ENCODE results near the gene CLASRP. TPM values are rescaled to one million over a fixed set of nuclear protein-coding genes. Genes with fewer than 3 reads are reported as not detected.

The CLASRP gene
- total and polyA plus RNA-seq, 9 of the 15 experiments (the other 6 are each of a cell fraction or from before 2014, with no cell fraction given), result 0.94 to 86.3 (median 44.0) TPM

- TF ChIP-seq ZNF830 (CRISPR knock-in tag; IDR thresholded peaks at IDR 0.05) (no peak), IRF9 (tag; IDR thresholded peaks at IDR 0.05) (no peak), RAD21 (CRISPR knock-in tag; conservative IDR thresholded peaks at IDR 0.05 in 1 of 2, IDR thresholded peaks at IDR 0.05 in 1 of 2) (0 out of 4 replicates have a peak, but pooled peaks of 1 of the 2 experiments have one; percentile 18), NFXL1 (CRISPR knock-in tag; IDR thresholded peaks at IDR 0.05) (no peak), SMARCA4 (IDR thresholded peaks at IDR 0.05) (peak; percentile 87), NCOR1 (IDR thresholded peaks at IDR 0.05) (no peak), SMAD4 (CRISPR knock-in tag; conservative IDR thresholded peaks at IDR 0.05) (peak; percentile 49), GABPB1 (CRISPR knock-in tag; IDR thresholded peaks at IDR 0.05) (no peak), ZNF449 (CRISPR knock-in tag; IDR thresholded peaks at IDR 0.05) (no peak; the same call in 1 of the 2 replicates), ZBTB5 (IDR thresholded peaks at IDR 0.05) (no peak), CTCF (IDR thresholded peaks at IDR 0.05 in 2 of 3, conservative IDR thresholded peaks at IDR 0.05 in 1 of 3; ENCODE audit: insufficient read depth in 2 of 3, low read depth in 1 of 3, low read length in 3 of 3) (no peak), ZNF512 (tag; IDR thresholded peaks at IDR 0.05) (no peak), CCNT2 (IDR thresholded peaks at IDR 0.05; ENCODE audit: borderline replicate concordance, extremely low read depth, insufficient read length, low read depth, low read length) (no peak), POU5F1 (IDR thresholded peaks at IDR 0.05; ENCODE audit: borderline replicate concordance, low read depth, low read length, partially characterized antibody) (no peak), STAT5B (CRISPR knock-in tag; IDR thresholded peaks at IDR 0.05) (no peak), MLLT1 (IDR thresholded peaks at IDR 0.05) (no peak)
Observed at GRCh38 chr19:45097776-45098520, 59.1 kb downstream of the CLASRP start (continued).
